AG09309 (cell line): Measurements from ENCODE around the gene S100PBP.
A peak's percentile ranks its signal among the peaks of the same experiment; 100 is the strongest.

Experiments used
- DNase-seq: peaks from one replicate; pipeline ENCODE4 v3.0.0-alpha.2; 2010; ENCODE audit warnings: low read depth
- H3K4me3 ChIP-seq: 2 replicates; pipeline ENCODE4 v1.5.1; 2011; ENCODE audit warnings: mild to moderate bottlenecking, low read depth, low read length, moderate library complexity; ENCODE audit not compliant: control insufficient read depth
- TF ChIP-seq, protein P1 (sequence below): IDR thresholded peaks from 2 replicates; pipeline ENCODE4 v1.5.1; 2011; ENCODE audit warnings: mild to moderate bottlenecking, low read depth, low read length, inconsistent platforms; ENCODE audit not compliant: insufficient read depth, control insufficient read depth; ENCODE audit errors: missing control alignments

Gene S100PBP

DNA sequence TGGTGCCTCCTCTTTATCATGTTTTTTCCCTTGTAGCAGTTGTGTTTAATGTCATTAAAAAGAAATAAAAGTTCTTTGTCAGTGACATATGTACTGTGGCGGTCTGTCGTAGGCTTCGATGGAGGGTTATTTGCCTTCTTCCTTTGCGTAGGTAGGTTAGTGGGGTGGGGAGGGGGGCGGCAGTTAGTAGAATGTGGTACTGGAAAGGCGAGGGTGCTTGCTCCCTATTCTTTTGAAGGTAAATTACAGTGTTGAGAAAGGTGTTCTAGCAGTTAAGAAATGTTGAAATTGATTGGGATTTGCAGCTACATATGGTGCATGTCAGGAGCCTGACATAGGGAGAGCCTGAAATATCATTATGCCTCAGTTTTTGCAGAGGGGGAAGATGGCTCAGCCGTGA lies 41.3 kb downstream of the S100PBP start:
- no peak for DNase-seq
- H3K4me3 ChIP-seq: no peak overlapping the region
- TF ChIP-seq, protein P1, sequence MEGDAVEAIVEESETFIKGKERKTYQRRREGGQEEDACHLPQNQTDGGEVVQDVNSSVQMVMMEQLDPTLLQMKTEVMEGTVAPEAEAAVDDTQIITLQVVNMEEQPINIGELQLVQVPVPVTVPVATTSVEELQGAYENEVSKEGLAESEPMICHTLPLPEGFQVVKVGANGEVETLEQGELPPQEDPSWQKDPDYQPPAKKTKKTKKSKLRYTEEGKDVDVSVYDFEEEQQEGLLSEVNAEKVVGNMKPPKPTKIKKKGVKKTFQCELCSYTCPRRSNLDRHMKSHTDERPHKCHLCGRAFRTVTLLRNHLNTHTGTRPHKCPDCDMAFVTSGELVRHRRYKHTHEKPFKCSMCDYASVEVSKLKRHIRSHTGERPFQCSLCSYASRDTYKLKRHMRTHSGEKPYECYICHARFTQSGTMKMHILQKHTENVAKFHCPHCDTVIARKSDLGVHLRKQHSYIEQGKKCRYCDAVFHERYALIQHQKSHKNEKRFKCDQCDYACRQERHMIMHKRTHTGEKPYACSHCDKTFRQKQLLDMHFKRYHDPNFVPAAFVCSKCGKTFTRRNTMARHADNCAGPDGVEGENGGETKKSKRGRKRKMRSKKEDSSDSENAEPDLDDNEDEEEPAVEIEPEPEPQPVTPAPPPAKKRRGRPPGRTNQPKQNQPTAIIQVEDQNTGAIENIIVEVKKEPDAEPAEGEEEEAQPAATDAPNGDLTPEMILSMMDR: no peak

- TF ChIP-seq, protein P1: no peak
- no peak for DNase-seq
- H3K4me3 ChIP-seq: no peak overlapping the region
Observed at GRCh38 chr1:32859915-32860314, 42.5 kb downstream of the S100PBP start.

DNA sequence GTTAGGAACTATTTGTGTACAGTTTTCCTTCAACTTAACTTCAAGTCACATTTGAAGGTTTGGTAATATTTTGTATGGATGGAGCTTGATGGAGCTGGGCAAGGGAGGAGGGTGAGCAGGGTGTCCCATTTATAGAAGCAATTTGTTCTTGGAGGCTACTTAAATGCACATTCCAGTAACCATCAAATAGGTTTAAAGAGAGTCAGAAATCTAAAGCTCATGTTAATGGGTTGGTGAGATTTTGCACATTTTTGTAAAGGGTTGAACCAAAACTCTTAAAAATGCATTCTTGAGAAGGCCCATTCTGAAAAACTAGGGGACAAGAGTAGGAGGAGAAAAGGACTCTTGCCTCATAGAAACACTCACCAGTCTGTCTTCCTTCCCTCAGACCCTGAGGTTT lies 43.1 kb downstream of the S100PBP start:
- DNase-seq: no peak
- TF ChIP-seq, protein P1: no peak
- no peak overlapping the region for H3K4me3 ChIP-seq

DNA sequence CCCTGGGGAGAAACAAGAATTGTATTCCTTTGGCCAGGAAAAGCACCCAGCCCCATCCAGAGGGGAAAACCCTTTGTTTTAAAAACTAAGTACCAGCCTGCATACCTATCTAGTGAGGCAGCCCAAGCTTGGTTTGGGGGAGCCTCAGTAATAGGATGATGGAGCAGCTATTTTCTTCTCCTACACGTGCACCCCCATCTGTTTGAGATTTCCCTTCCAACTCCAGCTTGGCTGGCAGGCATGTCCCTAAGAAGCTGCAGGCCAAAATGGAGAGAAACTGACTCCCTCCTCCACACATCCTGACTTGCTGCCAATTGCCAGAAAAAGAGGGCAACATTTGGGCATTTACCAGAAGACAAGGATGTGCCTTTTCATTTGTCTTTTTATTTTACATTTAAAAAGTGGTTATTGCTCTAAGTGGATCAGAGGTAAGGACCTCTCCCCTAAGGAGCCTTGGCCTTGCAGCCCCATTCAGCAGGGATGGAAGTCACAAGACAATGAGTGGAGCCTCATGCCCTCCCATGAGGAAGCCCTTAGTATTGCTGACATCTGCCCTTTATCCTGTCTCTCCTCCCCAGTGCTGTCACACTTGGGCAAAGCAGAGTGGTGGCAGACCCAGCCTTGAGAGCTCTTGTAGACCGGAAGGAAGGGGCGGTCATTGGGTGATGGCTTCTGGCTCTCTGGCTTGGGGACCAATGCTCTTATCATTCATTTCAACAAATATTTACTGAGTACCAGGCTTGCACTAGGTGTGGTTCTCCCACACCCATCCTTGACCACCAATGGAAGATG lies 44.6 kb downstream of the S100PBP start:
- TF ChIP-seq, protein P1: no peak
- H3K4me3 ChIP-seq: no peak overlapping the region
- DNase-seq: peak; percentile 3

- TF ChIP-seq, protein P1: no peak
- no peak for DNase-seq
- no peak overlapping the region for H3K4me3 ChIP-seq
Observed at GRCh38 chr1:32863218-32863880, 45.9 kb downstream of the S100PBP start.

GRCh38 chr1:32863881-32864245 lies 46.4 kb downstream of the S100PBP start:
- no peak overlapping the region for H3K4me3 ChIP-seq
- DNase-seq: no peak
- TF ChIP-seq, protein P1: no peak
